HG03060 (cell line): ENCODE measurements around the gene MSMB.
"Not testable (repeated sequence)": the region's sequence is repeated elsewhere in the genome, so short reads cannot be mapped to it uniquely, and the experiment has no call there.

Source experiments
- ATAC-seq: cut with Tn5 transposase; IDR thresholded peaks from one replicate; pipeline ENCODE4 v1.9.1; 2021; ENCODE audit warnings: low read depth, moderate number of reproducible peaks; ENCODE audit not compliant: unreplicated experiment

MSMB gene, protein sequence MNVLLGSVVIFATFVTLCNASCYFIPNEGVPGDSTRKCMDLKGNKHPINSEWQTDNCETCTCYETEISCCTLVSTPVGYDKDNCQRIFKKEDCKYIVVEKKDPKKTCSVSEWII

DNA sequence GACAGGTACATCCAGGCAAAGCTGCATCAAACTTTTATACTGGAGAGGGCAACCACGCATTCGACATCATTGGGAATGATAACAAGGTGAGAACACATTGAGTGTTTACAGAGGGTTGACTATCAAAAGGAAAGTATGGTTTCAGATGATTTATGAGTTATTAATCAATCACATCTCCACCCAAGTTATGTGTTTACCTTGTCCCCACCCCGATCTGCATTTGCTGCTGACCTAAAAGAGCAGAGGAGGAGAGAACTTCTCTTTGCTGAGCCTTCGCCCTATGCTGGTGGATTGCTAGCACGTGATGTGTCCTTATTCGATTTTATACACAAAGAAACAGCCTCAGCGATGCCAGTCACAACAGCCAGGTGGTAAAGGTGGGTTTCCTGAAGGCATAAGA, at the start of gene MSMB:
Gene MSMB (minus strand): TSS at position 9 of the 400 bp plus-strand sequence. CDS start 32 bp downstream, outside the sequence.
- no peak for ATAC-seq

DNA sequence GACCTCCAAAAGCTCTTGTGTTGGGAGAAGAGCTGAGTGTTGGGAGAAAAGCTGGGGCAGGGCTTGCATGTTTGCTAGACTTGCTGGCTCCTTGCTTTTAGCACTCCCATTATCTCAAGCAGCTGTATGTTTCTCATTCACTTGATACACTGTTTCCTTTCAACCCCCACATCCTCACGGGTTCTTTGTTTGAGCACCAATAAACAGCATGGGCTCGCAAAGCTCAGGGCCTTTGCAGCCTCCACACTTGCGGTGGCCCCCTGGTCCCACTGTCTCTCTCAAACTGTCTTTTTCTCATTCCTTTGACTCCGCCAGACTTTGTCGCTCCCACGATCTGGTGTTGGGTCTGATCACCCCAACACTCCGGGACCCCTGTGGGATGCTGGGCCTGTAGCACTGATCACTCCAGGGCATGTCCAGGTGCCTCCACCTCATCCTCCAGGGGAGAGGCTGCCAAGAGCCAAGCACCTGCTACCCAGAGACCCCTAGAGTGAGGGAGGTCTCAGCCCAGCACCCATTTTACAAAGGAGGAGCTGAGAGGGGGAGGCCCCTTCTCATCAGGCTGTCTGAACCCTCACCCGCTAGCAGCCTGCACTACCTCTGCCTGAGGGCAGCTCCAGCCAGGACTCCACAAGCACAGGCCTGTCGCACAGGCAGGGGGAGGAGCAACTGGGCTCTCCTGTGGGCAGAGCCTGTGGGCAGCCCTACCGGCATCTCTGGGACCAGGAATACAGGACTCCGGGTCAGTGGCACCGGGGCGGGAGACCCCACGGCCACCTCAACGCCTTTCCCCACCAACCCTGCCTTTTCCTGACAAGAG, 49.1 kb upstream of the MSMB start:
- no peak for ATAC-seq

DNA sequence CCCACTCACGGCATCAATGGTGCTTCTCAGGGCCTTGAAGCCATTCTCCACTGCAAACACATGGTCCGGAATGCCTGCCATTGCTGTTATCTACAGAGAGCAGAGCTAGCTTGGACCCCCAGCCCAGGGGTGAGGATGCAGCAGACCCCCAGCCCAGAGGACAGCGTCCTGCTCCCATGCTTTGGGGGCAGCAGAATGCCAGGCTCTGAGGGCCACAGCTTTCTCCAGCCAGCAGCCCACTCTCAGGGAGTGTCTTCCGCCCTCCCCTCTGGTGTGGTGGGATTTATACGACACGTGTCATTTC, 48.1 kb upstream of the MSMB start:
- no peak for ATAC-seq

DNA sequence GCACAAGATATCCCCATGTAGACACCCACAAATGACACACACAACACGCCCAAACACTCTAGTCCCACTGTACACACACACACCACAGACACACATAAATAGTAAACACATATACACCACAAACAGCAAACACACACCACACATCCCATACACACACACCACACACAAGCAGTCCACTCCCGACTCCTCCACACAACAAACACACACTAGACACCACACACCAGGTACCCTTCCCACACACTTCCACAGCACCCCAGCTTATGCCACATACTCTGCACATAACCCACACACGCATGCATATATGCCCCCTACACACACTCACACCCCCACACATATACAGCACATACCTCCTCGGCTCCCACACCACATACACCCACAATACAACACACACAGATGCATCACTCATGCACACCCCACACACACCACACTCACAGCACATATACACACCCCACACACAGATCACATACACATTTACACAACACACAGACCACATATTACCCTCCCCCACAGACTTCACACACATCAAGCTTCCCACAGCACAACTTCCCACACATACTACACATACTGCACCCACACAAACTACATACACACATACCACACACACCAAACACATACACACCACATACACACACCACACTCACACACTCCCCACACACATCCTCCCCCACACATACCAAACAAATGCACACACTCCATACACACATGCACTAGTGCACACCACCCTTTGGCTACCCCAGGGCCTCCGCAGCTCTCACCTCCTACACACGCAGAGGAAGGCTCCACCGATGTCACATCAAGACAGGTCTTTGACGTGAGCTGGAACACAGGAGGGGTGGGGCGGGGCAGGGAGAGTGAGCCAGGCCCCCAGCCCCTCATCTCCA, 47.5 kb upstream of the MSMB start:
- ATAC-seq = not testable (repeated sequence)

DNA sequence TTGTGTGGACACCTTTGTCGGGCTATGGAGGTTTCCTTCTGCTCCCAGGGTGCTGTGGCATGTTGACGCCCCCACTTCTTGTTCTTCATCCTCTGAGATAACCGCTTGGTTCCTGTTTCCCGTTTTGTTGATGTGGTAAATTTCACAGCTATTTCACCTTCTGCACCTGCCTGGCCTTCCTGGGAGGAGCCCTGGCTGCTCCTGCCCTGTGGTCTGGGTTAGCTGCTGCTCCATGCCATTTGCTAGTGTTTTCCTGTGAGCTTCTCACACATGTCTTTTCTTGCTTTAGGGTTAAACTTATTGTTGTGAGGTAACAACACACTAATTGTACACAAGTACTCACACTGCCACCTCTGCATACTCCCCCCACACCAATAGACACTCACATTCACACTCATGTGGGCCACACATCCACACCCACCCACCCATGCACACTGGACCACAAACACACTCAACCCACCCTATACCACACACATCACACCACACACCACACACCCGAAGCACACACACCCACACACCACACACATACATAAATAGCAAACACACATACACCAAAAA, 46.5 kb upstream of the MSMB start:
- ATAC-seq = no peak

DNA sequence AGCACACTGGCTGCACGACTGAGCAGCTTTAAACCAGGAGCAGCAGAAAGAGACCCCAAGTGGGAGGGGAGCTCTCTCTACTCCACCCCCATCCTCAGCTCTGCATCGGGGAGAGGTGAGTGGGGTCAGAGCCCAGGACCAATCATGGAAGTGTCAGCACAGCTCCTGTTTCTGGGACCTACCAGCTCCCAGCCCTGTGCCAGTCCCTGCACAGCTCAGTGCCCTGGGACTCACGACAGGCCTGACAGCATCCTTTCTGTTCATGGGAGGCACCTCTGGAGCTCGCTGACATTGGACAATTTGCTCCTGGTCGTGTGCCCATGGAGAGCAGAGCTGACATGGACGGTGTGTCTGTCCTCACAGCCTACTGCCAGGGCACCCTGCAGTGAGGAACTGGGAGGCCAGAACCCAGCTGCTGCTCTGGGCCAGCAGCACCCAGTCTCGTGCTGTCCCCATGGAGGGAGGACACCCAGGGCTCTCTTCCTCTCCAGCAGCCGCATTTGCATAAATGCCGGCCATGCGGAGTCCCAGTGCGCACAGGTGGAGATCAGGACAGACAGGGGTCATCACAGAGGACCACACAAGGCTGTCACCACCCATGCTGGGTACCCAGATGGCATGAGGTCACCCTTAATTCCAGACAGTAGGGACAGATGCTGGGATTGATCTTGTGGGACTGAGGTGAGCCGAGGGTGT, 45.9 kb upstream of the MSMB start:
- no peak for ATAC-seq

DNA sequence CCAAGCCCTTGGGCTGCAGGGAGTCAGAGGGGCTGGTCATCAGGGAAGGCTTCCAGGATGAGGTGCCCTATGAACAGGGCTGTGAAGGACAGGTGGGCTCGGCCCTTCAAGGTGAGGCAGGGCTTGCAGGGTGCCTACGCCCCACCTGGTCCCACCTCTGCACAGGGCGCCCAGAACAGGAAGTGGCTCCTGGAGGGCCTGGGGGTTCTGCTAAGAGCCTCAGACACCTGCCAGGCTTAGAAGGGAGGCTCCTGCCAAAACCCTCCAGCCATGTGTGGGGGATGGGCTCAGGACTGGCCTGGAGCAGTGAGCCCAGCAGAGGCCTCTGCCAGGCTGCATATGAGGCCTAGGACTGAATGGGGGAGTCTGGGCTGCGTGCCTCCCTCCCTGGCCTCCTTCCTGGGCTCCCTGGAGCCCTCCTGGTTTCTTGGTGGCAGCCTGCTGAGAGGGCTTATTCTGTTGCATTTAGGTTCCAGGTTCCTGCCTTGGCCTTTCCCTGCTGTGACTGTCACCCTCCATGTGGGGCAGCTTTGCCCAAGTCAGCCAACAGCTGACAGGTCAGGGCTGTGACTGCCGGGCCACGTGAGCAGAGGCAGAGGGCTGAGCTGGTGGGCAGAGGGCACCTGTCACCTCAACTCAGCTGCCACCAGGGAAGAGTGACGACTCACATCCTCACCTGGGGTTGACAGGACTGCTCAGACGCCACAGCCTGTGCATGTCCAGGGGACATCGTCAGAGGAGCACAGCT, 45.2 kb upstream of the MSMB start:
- ATAC-seq = no peak

DNA sequence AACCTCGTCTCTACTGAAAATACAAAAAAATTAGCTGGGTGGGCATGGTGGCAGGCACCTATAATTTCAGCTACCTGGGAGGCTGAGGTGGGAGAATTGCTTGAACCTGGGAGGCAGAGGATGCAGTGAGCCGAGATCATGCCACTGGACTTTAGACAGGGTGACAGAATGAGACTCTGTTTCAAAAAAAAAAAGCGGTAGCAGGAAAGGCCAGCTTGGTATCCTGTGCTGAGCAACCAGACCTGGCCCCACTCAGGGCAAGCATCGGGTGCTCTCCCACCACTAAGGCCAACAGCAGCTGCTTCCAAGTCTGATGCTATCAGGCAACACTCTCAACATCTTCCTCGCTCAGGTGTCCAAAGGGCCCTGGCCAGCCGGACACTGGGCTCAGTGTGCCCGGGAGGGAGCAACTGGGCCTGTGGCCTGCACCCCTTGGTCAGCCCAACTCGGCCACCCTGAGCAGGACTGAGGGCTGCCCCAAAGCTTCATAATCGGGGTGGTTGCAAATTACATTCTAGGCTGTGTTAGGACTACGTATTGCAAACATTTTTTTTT, 44.3 kb upstream of the MSMB start:
- ATAC-seq = no peak

DNA sequence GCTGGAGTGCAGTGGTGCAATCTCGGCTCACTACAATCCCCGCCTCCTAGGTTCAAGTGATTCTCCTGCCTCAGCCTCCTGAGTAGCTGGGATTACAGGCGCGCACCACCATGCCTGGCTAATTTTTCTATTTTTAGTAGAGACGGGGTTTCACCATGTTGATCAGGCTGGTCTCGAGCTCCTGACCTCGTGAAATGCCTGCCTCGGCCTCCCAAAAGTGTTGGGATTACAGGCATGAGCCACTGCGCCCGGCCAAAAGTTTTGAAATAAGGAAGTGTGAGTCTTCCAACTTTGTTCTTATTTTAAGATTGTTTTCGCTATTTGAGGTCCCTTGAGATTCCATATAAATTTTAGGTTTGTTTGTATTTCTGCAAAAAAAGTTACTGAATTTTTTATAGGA, 41.3 kb upstream of the MSMB start:
- ATAC-seq = not testable (repeated sequence)

DNA sequence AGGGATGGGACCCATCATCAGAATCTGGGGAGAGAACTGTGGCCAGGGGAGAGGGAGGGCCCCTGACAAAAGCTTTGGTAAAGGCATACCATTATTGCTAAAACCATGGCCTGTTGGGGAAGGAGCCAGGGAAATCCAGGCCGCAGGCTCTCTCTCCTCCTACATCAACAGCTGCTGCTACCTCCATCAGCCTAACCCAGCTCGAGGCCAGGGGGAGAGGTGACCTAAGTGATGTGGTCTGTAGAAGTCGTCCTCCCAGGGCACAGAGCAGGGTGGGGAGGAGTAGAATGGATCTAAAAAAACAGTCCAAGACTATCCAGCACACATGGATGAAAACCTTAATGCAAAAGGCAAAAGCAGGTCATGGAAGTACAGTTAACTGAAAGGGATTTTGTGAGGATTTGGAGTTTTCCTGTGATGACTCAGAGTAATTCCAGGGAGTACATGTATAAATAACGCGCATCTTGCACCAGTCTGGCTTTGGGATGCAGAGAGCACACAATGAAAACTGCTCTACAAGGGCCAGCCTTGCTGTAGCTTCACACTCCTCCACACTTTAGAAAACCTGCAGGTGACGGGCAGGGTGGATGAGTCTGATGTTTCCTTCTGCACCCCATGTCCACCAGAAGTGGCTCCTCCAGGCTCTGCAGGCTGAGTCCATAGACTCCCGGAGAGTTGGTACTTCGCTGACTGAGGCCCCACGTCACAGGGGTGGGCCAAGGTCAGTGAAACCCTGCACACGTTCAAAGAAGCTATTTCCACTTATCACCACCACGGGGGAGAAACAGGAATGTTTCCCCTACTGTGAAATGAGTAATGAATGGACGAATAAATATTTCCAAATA, 38.5 kb upstream of the MSMB start:
- ATAC-seq = no peak

DNA sequence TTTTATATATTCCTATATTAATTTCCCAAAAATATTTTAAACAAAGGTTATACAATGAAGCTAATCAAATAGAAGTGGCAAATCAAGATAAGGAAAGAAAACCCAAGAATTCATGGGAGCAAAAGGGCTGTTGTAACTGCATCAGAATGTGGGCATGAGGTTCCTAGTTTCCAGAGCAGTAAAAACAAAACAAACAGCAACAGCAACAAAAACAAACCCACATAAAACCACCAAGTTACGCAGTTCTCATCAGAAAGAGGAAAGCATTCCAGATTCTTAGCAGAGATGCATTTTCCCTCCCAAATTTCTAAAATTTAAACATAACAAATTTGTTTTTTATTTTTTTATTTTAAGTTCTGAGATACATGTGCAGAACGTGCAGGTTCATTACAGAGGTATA, 34.8 kb upstream of the MSMB start:
- no peak for ATAC-seq

DNA sequence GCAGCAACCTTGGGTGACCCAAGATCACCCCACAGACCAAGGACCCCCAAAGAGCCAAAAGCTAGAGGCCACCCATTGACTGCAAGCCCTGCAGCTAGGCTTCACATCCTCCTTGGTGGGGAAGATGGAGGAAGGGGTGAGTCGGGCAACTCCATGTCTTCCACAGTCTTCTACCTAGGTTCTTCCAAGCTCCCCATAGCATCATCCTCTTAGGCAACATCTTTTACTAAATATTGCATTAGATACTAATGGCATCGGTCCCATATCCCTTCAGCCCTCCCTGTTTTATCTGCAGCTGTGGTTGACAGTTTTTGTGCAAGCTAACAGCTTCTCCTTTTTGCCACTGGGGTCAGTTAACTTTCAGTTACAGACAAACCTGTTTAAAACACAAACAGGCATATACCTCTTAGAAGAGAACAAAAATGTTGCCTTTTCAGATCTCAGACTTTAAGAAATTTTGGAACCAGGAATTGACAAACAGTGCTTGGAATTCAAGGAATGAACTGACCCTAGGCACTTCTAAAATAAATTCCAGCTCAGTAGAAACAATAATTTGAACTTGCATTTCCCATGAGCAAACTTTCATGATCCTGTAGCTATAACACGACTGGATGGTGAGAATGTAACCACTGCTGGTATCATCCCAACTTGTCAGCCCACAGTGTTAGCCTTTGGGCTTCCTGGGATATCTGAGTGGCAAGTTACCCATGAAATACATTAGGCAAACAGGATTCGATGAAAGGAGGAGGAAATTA, 33.9 kb upstream of the MSMB start:
- no peak for ATAC-seq

DNA sequence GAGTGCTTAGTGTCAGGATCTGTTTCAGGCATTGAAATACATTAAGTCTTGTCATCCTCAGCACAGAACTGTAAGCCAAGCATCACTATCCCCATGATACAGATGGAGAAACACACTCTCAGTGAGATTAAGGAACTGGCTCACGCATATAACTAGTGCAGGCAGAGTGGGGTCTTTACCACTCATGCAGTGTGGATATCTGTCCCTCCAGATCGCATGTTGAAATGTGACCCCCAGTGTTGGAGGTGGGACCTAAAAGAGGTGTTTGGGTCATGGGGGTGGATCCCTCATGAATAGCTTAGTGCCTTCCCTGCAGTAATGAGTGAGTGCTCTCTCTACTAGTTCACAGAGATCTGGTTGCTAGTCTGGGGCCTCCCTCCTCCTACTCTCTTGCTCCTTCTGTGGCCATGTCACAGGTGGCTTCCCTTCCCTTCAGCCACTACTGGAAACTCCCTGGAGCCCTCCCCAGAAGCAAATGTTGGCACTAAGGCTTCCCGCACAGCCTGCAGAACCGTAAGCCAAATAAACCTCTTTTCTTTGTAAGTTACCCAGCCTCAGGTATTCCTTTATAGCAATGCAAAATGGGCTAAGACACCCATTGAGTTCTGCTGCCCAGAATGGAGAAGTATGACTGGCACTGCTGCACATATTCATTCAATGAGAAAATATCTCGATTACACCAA, 31.8 kb upstream of the MSMB start:
- ATAC-seq = no peak

DNA sequence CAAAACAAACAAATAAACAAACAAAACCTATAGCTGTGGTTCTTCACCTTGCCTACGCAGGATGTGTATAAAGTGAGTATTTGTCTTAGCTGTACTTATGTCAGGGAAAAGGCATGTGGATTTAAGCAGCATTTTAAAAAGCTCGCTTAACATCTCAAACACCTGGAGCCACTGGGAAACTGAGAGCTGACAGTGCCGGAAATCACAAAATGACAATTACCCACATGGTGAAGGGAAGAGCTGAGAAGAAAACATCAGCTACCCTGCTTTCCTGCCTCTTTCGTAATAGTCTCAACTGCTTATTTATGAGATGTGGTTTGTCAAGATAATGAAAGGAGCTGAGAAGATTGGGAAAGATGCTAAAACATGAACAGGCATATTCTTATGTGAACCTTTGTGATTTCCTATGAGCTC, 31.1 kb upstream of the MSMB start:
- no peak for ATAC-seq

DNA sequence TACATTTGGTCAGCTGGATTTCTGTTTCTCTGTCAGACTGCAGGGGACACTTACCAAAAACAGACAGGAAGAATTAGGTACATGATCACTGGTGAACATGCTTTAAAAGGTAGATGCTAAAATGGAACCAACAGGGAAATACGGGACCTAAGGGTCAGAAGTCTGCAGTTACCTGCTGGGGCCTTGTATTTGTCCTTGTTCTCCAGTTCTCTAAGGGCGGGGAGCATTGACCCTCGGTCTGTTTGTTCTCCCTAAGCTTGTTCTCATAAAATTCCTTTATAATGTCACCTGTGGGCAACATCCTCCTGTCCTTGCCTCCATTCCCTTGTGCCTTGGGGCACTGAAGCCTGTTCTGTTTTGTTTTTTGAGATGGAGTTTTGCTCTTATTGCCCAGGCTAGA, 29.8 kb upstream of the MSMB start:
- no peak for ATAC-seq

DNA sequence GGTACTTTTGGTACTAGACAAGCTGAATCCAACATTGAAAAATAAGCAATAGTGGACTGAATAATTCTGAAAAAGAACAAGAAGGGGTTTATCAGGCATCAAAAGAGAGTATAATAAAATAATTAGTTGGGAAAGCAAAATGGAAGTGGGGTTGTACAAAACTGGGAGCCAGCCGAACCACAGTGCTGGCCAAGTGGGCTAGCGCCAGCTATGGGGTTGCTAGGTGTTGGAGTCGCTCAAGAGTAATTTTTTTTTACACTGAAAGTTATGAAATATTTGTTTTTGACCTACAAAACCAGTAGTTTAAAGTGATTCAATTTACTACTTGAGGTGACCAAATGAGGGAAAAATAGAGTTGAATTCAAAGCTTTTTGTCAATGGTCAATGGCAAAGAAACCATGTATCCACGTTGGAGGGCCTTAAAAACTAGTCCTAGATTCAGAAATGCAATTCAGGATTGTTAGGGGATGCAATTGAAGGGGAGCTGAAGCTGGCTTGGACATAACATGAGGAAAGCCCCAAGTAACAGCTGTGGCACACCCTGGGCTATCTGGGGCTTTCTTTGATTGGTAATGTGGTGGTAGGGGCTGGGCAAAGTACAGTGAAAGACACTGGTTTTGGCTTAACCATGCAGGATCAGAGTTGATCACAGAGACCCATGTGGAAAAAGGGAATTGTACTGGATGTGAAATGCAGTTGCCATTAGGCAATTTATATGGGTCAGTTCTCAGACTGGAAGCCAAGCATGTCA, 28.3 kb upstream of the MSMB start:
- ATAC-seq = no peak

DNA sequence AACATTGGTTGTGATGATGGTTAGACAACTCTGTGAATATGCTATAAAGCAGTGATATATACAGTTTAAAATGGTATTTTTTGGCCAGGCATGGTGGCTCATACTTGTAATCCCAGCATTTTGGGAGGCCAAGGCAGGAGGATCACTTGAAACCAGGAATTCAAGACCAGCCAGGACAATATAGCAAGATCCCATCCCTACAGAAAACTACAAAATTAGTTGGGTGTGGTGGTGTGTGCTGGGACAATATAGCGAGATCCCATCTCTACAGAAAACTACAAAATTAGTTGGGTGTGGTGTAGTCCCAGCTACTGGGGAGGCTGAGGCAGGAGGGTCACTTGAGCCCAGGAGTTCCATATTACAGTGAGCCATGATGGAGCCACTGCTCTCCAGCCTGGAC, 27.5 kb upstream of the MSMB start:
- ATAC-seq = no peak
